SJSA1 (cell line): ENCODE results near the gene FHIT. TPM values are rescaled to one million over a fixed set of nuclear protein-coding genes. Genes with fewer than 3 reads are reported as not detected.
"Not testable (repeated sequence)": the region's sequence is repeated elsewhere in the genome, so short reads cannot be mapped to it uniquely, and the experiment has no call there.

ENCODE experiments used
- DNase-seq, 2 experiments: peaks; one replicate each; pipeline ENCODE4 v3.0.0-alpha.2; 2015 to 2020; ENCODE audit warnings: low spot score in 2 of 2, low read depth in 1 of 2
- H3K27ac ChIP-seq: fragments of 250-450 bp; sonication (Bioruptor Pico); 2 replicates; pipeline ENCODE4 v1.5.1; 2020; ENCODE audit warnings: mild to moderate bottlenecking, moderate library complexity
- H3K27me3 ChIP-seq: fragments of 250-450 bp; sonication (Bioruptor Pico); replicated peaks from 2 replicates; pipeline ENCODE4 v1.5.1; 2020; ENCODE audit warnings: mild to moderate bottlenecking, moderate library complexity
- H3K36me3 ChIP-seq: fragments of 250-450 bp; sonication (Bioruptor Pico); 2 replicates; pipeline ENCODE4 v1.5.1; 2020; ENCODE audit warnings: mild to moderate bottlenecking
- H3K4me1 ChIP-seq: fragments of 250-450 bp; sonication (Bioruptor Pico); replicated peaks from 2 replicates; pipeline ENCODE4 v1.6.1; 2021; ENCODE audit warnings: mild to moderate bottlenecking
- H3K4me3 ChIP-seq: fragments of 250-450 bp; sonication (Bioruptor Pico); 2 replicates; pipeline ENCODE4 v1.5.1; 2020; ENCODE audit warnings: mild to moderate bottlenecking
- H3K9me3 ChIP-seq: fragments of 250-450 bp; sonication (Bioruptor Pico); replicated peaks from 2 replicates; pipeline ENCODE4 v1.5.1; 2020; ENCODE audit warnings: mild to moderate bottlenecking
- total RNA-seq: library from RNA; depleted of rRNA; stranded (reverse); fragments of >200 nt; shearing (Covaris generic); gene quantifications from 2 replicates; pipeline ENCODE4 v1.2.3, GENCODE V29; 2014

Gene FHIT
- total RNA-seq, 1 experiment from 2014 or later: not detected

- H3K4me1 ChIP-seq: no peaks in the 10 kb centered on the region
- H3K27ac ChIP-seq: no peak overlapping the region
- no peaks in the 10 kb centered on the region for H3K36me3 ChIP-seq
- no peaks in the 10 kb centered on the region for H3K27me3 ChIP-seq
- H3K9me3 ChIP-seq: no peaks in the 10 kb centered on the region
- no peak overlapping the region for H3K4me3 ChIP-seq
- DNase-seq: no peak
These were observed 261.4 kb downstream of the FHIT start for GRCh38 chr3:60989626-60990441.

- not testable (repeated sequence) for DNase-seq, H3K27me3 ChIP-seq, H3K27ac ChIP-seq, H3K9me3 ChIP-seq, H3K4me3 ChIP-seq, H3K36me3 ChIP-seq, H3K4me1 ChIP-seq
These were observed 264.1 kb downstream of the FHIT start for GRCh38 chr3:60987191-60987590.

- no peak for DNase-seq
- H3K4me3 ChIP-seq: no peak overlapping the region
- no peaks in the 10 kb centered on the region for H3K36me3 ChIP-seq
These were observed 264.7 kb downstream of the FHIT start for GRCh38 chr3:60986552-60986951.

GRCh38 chr3:60983906-60984305 lies 267.3 kb downstream of the FHIT start:
- Histone ChIP-seq H3K36me3 (no peaks in the 10 kb centered on the region), H3K4me1 (peaks cover 18% of the 10 kb centered on the region), H3K4me3 (no peak overlapping the region), H3K27me3 (no peaks in the 10 kb centered on the region), H3K9me3 (no peaks in the 10 kb centered on the region), H3K27ac (no peak overlapping the region)
- no peak for DNase-seq

More at GRCh38 chr3:60986552-60986951, 264.7 kb downstream of the FHIT start:
- Histone ChIP-seq H3K4me1 (no peaks in the 10 kb centered on the region), H3K27ac (no peak overlapping the region), H3K9me3 (no peaks in the 10 kb centered on the region), H3K27me3 (no peaks in the 10 kb centered on the region)

GRCh38 chr3:60980342-60980692 lies 270.9 kb downstream of the FHIT start:
- Histone ChIP-seq H3K9me3 (no peaks in the 10 kb centered on the region), H3K4me3 (no peak overlapping the region), H3K36me3 (no peaks in the 10 kb centered on the region), H3K27me3 (no peaks in the 10 kb centered on the region), H3K27ac (peak overlapping the region; percentile 89), H3K4me1 (peaks cover 20% of the 10 kb centered on the region)
- no peak for DNase-seq

DNA sequence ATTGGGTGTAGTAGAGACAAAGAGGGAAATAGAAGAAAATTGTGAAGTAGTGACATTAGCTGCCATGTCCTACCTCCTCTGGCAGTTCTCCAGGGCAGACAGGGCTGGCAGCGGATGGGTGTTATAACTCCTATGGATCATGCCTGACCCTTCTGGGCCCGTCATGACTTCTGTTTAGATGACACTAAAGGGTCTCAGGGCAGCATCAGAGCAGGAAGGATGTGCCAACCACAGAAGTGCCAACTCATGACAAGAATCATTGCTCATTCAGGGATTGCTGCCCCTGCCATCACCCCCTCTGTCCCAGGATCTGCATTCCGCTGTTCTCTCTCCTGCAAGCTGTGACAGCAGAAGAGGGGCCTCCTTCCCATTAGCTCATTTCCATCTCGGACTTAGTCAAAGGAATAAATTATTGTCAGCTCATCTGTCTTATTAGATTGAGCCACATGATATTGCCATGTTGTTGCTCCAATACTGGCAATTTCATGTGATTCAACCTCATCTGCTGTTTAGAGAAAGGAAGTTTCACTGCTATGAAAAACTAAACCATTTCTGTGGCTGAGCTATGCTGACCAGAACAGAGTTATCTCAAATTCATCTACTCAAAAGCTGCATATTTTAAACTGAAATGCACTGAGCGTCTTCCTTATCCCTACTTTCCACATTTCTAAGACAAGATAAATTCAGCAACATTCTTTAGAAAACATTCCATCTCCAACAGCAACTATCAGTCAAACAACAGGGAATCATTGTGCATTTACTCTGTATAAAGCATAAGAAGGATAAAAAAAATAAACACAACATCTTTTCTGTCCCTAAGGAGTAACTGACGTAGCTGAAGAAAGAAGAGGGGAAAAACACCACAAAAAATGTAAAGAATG lies 271.6 kb downstream of the FHIT start:
- Histone ChIP-seq H3K36me3 (no peaks in the 10 kb centered on the region), H3K27me3 (no peaks in the 10 kb centered on the region), H3K4me3 (no peak overlapping the region), H3K27ac (peak overlapping the region; percentile 89), H3K4me1 (peaks cover 20% of the 10 kb centered on the region), H3K9me3 (no peaks in the 10 kb centered on the region)
- peak in 1 of 2 experiments; percentile 72 for DNase-seq

GRCh38 chr3:60973321-60973720 lies 277.9 kb downstream of the FHIT start:
- no peaks in the 10 kb centered on the region for H3K36me3 ChIP-seq
- no peaks in the 10 kb centered on the region for H3K9me3 ChIP-seq
- no peaks in the 10 kb centered on the region for H3K4me1 ChIP-seq
- H3K27ac ChIP-seq: no peak overlapping the region
- DNase-seq: no peak
- H3K27me3 ChIP-seq: no peaks in the 10 kb centered on the region
- H3K4me3 ChIP-seq: no peak overlapping the region

- Histone ChIP-seq H3K27ac (no peak overlapping the region), H3K9me3 (no peaks in the 10 kb centered on the region), H3K4me3 (no peak overlapping the region), H3K4me1 (no peaks in the 10 kb centered on the region), H3K27me3 (no peaks in the 10 kb centered on the region), H3K36me3 (no peaks in the 10 kb centered on the region)
- no peak for DNase-seq
These were observed 278.7 kb downstream of the FHIT start for GRCh38 chr3:60972599-60972998.

- no peak overlapping the region for H3K27ac ChIP-seq
- no peak for DNase-seq
These were observed 280.4 kb downstream of the FHIT start for GRCh38 chr3:60970850-60971249.

DNA sequence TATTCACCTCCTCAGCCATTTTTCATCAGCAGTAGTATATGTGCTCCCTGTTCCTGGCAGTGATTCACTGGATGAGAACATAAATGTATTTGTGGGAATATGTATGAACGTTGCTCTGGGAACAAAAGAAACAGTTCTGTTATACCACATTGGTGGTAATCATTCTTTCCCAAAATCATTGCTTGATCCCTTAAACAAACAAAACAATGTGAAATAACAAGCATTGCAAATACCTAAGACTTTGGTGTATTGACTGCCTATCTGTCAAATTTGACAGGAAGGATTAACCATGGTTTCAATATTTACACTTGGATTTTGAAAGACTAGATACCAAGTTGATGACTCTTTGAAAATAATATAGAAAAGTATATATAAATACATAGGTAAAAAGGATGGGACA lies 284.1 kb downstream of the FHIT start:
- Histone ChIP-seq H3K9me3 (no peaks in the 10 kb centered on the region), H3K4me3 (no peak overlapping the region), H3K27me3 (no peaks in the 10 kb centered on the region), H3K36me3 (no peaks in the 10 kb centered on the region), H3K27ac (no peak overlapping the region), H3K4me1 (no peaks in the 10 kb centered on the region)
- DNase-seq: no peak

More at GRCh38 chr3:60970850-60971249, 280.4 kb downstream of the FHIT start:
- no peaks in the 10 kb centered on the region for H3K36me3 ChIP-seq
- no peaks in the 10 kb centered on the region for H3K9me3 ChIP-seq
- H3K4me3 ChIP-seq: no peak overlapping the region
- H3K27me3 ChIP-seq: no peaks in the 10 kb centered on the region
- no peaks in the 10 kb centered on the region for H3K4me1 ChIP-seq

DNA sequence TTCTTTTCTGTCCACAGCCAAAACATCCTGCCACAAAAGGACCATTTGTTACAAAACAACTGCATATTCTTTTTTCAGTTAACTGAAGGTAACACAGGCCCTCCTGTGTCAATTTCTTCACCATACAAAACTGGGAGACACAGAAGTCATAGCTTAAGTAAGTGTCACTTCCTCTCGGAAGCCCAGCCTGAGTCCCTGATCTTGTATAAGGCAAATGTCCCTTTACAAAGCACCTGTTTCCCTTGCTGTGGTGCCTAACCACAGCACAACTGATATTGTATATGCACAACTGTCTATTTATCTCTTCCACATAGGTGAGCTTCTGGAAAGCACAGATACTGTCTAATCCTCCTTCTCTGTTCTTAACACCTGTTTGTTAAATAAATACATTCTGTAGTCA lies 293.7 kb downstream of the FHIT start:
- no peaks in the 10 kb centered on the region for H3K27me3 ChIP-seq
- no peaks in the 10 kb centered on the region for H3K36me3 ChIP-seq
- H3K27ac ChIP-seq: no peak overlapping the region
- no peak for DNase-seq
- H3K4me3 ChIP-seq: no peak overlapping the region
- H3K9me3 ChIP-seq: no peaks in the 10 kb centered on the region
- H3K4me1 ChIP-seq: no peaks in the 10 kb centered on the region

- H3K36me3 ChIP-seq: no peaks in the 10 kb centered on the region
- DNase-seq: no peak
- H3K27ac ChIP-seq: no peak overlapping the region
- no peaks in the 10 kb centered on the region for H3K27me3 ChIP-seq
- no peak overlapping the region for H3K4me3 ChIP-seq
- H3K4me1 ChIP-seq: no peaks in the 10 kb centered on the region
- no peaks in the 10 kb centered on the region for H3K9me3 ChIP-seq
These were observed 294.5 kb downstream of the FHIT start for GRCh38 chr3:60956729-60957128.

DNA sequence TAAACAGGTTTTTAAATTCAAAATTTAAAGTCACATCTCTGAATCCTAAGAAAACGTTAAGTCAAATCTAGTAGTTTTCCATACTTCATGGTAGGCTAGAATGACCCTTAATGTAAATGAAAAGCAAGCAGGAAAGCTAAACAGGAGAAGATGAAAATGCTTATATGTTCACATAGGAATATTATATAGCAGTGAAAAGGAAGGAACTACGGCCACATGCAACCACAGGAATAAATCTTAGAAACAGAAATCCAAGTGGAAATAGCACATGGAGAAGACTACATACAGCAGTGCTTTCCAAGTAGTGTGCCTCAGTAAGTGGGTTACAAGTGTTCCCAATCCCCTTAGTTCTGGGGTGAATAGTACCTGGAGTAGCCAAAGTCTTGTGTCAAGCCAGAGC lies 296.2 kb downstream of the FHIT start:
- no peak for DNase-seq
- H3K27me3 ChIP-seq: no peaks in the 10 kb centered on the region
- H3K4me3 ChIP-seq: no peak overlapping the region
- no peaks in the 10 kb centered on the region for H3K9me3 ChIP-seq
- H3K36me3 ChIP-seq: no peaks in the 10 kb centered on the region
- no peak overlapping the region for H3K27ac ChIP-seq
- no peaks in the 10 kb centered on the region for H3K4me1 ChIP-seq

- Histone ChIP-seq H3K4me1 (no peaks in the 10 kb centered on the region), H3K27ac (no peak overlapping the region), H3K27me3 (no peaks in the 10 kb centered on the region), H3K4me3 (no peak overlapping the region), H3K36me3 (no peaks in the 10 kb centered on the region), H3K9me3 (no peaks in the 10 kb centered on the region)
- no peak for DNase-seq
These were observed 297.2 kb downstream of the FHIT start for GRCh38 chr3:60954048-60954447.
